ENCODE measurements around the gene NALCN.

- TF ChIP-seq EP300 (IDR thresholded peaks at IDR 0.05; ENCODE audit: borderline replicate concordance in 1 of 2, low read depth in 2 of 2, low read length in 2 of 2) (no peak), HDAC6 (IDR thresholded peaks at IDR 0.05; ENCODE audit: low read depth, low read length) (no peak), EZH2 (IDR thresholded peaks at IDR 0.05; ENCODE audit: low read depth, low read length, severe bottlenecking) (no peak), SP1 (IDR thresholded peaks at IDR 0.05; ENCODE audit: low read depth, low read length) (no peak), POLR2AphosphoS5 (IDR thresholded peaks at IDR 0.05; ENCODE audit: low read depth, low read length) (no peak)
These were observed 390.4 kb downstream of the NALCN start for GRCh38 chr13:101025925-101026324.

Data from H1 (cell line).